DMS79 treated with DMSO at 0.1 percent for 48 hours (cell line): ENCODE measurements around the gene GALR3.
"Not testable (repeated sequence)": the region's sequence is repeated elsewhere in the genome, so short reads cannot be mapped to it uniquely, and the experiment has no call there.

Source experiments
- DNase-seq: peaks from one replicate; lab custom pipeline; 2025; lab: John Stamatoyannopoulos, UW

The GALR3 gene

GRCh38 chr22:37823134-37823985 is at the start of gene GALR3:
GALR3 (plus strand) TSS chr22:37823382; CDS start chr22:37823407, 25 bp downstream.
- no peak for DNase-seq

DNA sequence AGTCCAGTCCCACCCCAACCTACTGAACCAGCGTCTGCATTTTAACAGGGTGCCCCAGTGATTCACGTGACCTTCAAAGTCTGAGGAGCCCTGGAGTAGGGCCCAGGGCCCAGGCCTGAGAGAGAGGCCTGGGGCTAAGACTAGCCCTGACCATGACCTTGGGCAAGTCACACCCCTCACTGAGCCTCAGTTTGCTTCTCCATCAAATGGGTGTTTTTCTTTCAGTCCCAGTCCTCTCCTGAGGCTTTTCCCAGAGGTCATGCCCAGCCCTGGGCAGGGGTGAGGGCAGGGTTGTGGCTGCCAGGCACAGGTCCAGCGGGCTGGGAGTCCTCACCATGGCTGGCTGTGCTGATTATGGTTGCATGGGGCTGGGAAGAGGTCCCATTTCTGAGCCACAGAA is 48.5 kb upstream of the GALR3 start:
- DNase-seq: no peak

- DNase-seq: no peak
Observed at GRCh38 chr22:37775785-37776638, 47.2 kb upstream of the GALR3 start.

DNA sequence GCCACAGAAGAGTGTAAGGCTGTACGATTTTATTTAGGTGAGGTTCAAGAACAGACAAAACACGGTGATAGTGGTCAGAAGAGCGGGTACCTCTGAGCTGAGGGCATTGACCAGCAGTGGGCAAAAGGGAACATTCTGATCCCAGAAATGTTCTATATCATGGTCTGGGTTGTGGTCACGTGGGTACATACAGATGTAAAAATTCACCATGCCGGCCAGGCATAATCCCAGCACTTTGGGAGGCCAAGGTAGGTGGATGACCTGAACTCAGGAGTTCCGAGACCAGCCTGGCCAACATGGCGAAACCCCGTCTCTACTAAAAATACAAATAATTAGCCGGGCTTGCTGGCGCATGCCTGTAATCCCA is 46.6 kb upstream of the GALR3 start:
- DNase-seq: no peak

GRCh38 chr22:37777122-37777687 is 46.0 kb upstream of the GALR3 start:
- DNase-seq: peak; percentile 30

- DNase-seq: no peak
Observed at GRCh38 chr22:37778370-37779009, 44.7 kb upstream of the GALR3 start.

- DNase-seq: no peak
Observed at GRCh38 chr22:37781434-37782059, 41.6 kb upstream of the GALR3 start.

DNA sequence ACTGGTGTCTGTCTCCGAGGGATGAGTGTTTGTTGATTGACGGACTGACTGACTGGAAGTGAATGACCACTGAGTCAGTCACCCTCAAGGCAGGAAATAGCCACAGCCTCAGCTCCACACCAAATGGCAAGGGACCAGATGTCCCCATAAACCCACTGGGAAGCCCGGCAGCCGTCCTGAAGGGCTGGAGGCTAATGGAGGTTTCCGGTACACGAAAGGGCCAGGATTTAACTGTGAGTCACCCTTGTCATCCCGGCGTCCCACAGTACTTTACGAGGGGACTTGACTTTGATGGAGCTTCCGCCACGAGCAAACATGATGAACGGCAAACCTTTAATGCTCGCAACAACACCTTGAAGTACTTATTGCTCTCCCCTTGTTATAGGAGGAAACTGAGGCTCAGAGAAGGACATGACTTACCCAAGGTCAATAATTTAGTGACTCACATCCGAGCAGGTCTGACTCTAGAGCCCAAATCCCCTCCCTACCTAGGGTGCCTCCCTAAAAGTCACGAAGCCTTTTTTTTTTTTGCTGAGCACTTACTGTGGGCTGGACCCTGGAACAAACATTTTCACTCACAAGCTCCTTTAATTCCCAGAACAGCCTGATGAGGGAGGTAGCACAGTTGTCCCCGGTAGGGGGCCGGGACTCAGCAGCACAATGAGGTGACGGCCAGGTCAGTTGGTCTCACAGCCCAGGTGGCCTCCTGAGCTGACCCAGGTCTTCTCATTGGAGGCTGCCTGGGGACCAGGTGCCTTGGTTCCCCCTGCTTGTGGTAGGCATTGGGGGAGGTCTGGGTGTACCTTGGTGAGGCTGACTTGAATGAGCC is 40.6 kb upstream of the GALR3 start:
- DNase-seq: no peak

DNA sequence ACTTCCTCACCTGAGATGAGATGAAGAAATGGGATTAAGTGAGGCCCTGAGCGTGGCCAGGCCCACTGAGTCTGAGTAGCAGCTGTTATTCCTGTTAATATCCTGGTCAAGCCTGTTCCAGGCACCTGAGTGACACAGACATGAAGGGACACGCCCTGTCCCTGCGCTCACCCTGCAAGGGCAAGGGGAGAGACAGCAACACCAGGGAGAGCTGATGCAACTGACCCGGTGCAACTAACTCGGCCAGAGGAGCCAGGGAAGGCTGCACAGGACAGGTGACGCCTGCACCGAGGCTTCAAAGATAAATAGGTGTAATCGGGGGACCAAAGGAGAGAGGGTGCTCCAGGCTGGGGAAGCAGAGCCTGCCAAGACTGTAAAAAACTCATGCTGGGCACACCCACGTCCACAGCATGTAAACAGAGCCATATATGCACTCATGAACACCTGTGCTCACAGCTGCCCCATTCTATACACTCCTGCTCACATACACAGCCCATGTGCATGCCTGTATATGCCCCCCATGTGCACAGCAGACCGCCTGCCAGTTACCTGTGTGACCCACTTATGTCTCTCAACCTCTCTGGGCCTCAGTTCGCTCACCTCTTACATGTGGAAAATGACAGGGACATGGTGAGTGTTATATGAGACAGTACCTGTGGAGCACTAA is 38.2 kb upstream of the GALR3 start:
- peak; percentile 13 for DNase-seq

DNA sequence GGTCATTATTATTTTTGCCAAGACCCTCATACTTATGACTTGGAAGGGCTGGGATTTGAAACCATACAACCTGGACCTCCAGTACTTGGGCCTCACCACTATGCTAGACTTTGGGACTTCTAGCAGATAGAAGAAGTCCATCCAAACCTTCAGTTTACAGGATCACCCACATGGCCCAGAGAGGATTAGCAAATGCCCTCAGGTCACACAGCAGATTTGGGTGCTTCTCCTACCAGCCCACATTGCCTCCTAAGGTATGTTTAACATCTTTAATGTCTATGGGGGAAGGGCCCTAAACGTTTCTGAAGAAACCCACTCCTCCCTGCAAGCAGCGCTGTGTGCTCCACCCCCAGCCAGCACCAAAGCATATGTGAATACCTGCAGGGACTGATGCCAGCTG is 32.9 kb upstream of the GALR3 start:
- DNase-seq: no peak

- no peak for DNase-seq
Observed at GRCh38 chr22:37792494-37792893, 30.7 kb upstream of the GALR3 start.

GRCh38 chr22:37794376-37794775 is 28.8 kb upstream of the GALR3 start:
- DNase-seq: no peak

GRCh38 chr22:37796079-37796478 is 27.1 kb upstream of the GALR3 start:
- no peak for DNase-seq

DNA sequence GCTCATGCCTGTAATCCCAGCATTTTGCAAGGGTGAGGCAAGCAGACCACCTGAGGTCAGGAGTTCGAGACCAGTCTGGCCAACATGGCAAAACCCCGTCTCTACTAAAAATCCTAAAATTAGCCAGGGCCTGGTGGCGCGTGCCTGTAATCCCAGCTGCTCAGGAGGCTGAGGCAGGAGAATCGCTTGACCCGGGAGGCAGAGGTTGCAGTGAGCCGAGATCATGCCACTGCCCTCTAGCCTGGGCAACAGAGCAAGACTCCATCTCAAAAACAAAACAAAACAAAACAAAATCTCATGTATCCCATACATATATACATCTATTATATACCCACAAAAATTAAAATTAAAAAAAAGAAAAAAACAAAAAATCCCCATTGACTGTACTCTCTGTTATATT is 25.9 kb upstream of the GALR3 start:
- not testable (repeated sequence) for DNase-seq

DNA sequence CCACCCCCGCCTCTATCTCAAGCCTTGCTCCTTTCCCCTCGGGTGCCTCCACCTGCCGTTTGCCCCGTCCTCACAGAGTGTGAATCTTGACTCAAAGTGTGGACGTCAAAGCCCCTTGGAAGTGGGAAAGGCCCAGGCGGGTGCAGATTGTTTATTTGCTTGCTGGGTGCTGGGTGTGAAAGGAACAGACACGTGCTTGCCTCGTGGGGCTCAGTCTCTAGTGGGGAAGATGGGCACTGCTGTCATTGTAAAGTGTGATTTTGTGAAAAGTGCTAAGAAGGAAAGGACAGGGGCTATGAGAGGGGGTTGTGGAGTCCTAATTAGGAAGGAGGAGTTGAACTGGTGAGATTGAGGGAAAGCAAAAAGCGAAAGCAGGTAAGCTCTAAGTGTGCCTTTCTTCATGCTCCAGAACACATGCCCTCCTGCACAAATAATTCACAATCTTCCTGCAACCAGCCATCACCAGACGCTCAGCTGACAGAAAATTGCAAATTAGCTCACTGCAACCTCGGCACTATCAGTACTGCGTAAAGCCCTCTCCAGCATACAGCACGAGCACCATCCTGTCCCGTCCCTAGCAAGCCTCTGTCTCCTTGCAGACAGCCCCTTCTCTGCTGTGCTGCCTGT is 25.2 kb upstream of the GALR3 start:
- DNase-seq: no peak

DNA sequence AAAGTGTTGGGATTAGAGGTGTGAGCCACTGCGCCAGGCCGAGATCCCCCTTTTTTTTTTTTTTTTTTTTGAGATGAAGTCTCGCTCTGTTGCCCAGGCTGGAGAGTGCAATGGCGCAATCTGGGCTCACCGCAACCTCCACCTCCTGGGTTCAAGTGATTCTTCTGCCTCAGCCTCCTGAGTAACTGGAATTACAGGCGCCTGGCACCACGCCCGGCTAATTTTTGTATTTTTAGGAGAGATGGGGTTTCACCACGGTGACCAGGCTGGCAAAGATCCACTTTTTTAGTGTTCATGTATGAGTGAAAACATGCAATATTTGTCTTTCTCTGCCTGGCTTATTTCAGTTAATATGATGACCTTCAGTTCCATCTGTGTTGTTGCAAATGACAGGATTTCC is 23.2 kb upstream of the GALR3 start:
- not testable (repeated sequence) for DNase-seq

GRCh38 chr22:37801946-37802309 is 21.3 kb upstream of the GALR3 start:
- peak; percentile 45 for DNase-seq

GRCh38 chr22:37802310-37803194 is 20.6 kb upstream of the GALR3 start:
- DNase-seq: peak; percentile 46

DNA sequence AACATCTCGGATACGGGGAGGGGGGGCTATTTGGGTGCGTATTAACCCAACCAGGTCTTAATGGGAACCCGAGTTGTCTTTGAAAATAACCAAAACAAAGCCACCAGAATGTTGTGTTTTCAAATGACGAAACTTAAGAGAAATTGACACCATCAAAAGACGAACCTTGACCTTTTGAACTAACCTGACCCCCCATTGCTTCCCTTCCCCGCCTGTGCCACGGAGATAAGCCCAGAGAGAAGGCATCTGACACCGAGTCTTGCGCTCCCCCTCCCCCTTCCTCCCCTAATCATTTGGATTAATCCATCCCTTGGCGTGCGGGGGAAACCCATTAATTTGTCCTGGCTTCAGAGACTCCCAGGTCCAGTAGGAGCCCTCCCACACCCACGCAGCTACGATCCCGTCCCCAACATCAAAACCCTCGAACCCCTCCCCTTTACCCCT is 20.0 kb upstream of the GALR3 start:
- DNase-seq: no peak
